Osteocyte (in vitro differentiated cells): ENCODE data around the gene SLC39A12. TPM values are rescaled to one million over a fixed set of nuclear protein-coding genes. Genes with fewer than 3 reads are reported as not detected.

Source experiments
- DNase-seq: peaks from one replicate; pipeline ENCODE4 v3.0.0; 2021; ENCODE audit warnings: mixed read lengths; ENCODE audit not compliant: unreplicated experiment; ENCODE audit errors: extremely low spot score
- H3K27ac Mint-ChIP-seq: one replicate; pipeline ENCODE4 v1.8.0; 2021; ENCODE audit warnings: mild to moderate bottlenecking, mixed read lengths; ENCODE audit not compliant: unreplicated experiment
- H3K27me3 Mint-ChIP-seq: one replicate; pipeline ENCODE4 v1.8.0; 2021; ENCODE audit warnings: mixed read lengths; ENCODE audit not compliant: unreplicated experiment
- H3K36me3 Mint-ChIP-seq: one replicate; pipeline ENCODE4 v1.8.0; 2021; ENCODE audit warnings: mixed read lengths; ENCODE audit not compliant: unreplicated experiment
- H3K4me1 Mint-ChIP-seq: one replicate; pipeline ENCODE4 v1.8.0; 2021; ENCODE audit warnings: mixed read lengths; ENCODE audit not compliant: unreplicated experiment
- H3K4me3 Mint-ChIP-seq: one replicate; pipeline ENCODE4 v1.8.0; 2021; ENCODE audit warnings: mild to moderate bottlenecking, moderate library complexity, mixed read lengths; ENCODE audit not compliant: unreplicated experiment
- H3K9me3 Mint-ChIP-seq: one replicate; pipeline ENCODE4 v1.8.0; 2021; ENCODE audit warnings: mixed read lengths; ENCODE audit not compliant: unreplicated experiment
- total RNA-seq: library from RNA; stranded (reverse); gene quantifications from 2 replicates; pipeline ENCODE4 v1.2.1, GENCODE V29; 2021
- TF ChIP-seq, protein P1 (sequence below): fragments of 200-600 bp; sonication (generic); IDR thresholded peaks from 2 replicates; pipeline ENCODE4 v1.5.0; 2021; ENCODE audit warnings: antibody characterized with exemption, mild to moderate bottlenecking, moderate library complexity

Gene SLC39A12
- total RNA-seq, 1 donor from 2014 or later, result not detected

DNA sequence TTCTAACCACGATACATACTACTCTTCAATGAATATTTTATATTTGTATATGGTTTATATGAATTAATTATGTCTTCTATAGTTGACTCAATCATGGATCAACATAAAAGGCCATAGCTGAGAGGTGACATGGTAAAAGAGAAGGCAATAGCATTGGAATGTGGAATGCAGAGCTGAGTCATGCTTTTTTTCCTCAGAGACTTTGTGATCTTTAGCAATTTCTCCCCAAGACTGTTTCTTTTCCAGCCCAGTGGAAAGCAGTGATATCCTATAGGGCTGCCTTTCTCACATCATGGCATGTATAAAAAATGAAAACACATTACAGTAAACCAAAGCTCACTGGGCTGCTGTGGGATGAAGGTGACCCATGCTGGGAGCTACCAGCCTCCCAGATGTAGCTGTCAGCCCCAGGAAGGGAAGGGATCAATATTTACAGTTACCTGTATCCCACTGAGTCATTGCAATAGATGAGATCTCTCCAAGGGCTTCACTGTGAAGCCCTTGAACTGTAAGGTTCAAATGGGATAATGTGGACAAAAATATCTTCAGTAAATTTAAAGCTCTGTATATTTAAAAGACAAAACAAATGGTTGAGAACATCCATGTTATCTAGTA lies 30.2 kb downstream of the SLC39A12 start:
- Mint-ChIP-seq H3K4me1 (peaks cover 23% of the 10 kb centered on the region), H3K9me3 (no peaks in the 10 kb centered on the region), H3K4me3 (no peak overlapping the region), H3K27ac (peak overlapping the region; percentile 92), H3K36me3 (no peaks in the 10 kb centered on the region), H3K27me3 (no peaks in the 10 kb centered on the region)
- TF ChIP-seq, protein P1, sequence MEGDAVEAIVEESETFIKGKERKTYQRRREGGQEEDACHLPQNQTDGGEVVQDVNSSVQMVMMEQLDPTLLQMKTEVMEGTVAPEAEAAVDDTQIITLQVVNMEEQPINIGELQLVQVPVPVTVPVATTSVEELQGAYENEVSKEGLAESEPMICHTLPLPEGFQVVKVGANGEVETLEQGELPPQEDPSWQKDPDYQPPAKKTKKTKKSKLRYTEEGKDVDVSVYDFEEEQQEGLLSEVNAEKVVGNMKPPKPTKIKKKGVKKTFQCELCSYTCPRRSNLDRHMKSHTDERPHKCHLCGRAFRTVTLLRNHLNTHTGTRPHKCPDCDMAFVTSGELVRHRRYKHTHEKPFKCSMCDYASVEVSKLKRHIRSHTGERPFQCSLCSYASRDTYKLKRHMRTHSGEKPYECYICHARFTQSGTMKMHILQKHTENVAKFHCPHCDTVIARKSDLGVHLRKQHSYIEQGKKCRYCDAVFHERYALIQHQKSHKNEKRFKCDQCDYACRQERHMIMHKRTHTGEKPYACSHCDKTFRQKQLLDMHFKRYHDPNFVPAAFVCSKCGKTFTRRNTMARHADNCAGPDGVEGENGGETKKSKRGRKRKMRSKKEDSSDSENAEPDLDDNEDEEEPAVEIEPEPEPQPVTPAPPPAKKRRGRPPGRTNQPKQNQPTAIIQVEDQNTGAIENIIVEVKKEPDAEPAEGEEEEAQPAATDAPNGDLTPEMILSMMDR, result no peak
- no peak for DNase-seq

DNA sequence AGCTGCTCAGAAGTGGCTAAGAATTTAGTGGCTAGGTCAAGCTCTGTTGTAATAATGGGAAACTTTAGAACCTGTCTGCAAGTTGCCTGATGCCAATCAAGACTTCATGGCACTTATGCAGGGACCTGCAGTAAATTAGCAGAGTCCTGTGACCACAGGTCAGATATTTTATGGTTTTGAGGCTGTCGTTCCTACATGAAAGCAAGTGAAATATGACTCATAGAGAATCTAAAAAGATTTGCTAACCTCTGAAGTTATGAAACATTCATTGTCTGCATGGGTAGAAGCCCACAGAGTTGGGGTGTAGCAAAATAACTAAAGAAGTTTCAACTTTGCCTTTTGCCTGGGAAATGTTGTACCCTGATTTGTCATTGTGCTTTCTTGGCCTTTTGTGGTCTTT lies 32.3 kb downstream of the SLC39A12 start:
- Mint-ChIP-seq H3K4me1 (peaks cover 23% of the 10 kb centered on the region), H3K4me3 (no peak overlapping the region), H3K9me3 (no peaks in the 10 kb centered on the region), H3K27me3 (no peaks in the 10 kb centered on the region), H3K27ac (no peak overlapping the region), H3K36me3 (no peaks in the 10 kb centered on the region)
- TF ChIP-seq, protein P1, result no peak
- DNase-seq, result no peak

DNA sequence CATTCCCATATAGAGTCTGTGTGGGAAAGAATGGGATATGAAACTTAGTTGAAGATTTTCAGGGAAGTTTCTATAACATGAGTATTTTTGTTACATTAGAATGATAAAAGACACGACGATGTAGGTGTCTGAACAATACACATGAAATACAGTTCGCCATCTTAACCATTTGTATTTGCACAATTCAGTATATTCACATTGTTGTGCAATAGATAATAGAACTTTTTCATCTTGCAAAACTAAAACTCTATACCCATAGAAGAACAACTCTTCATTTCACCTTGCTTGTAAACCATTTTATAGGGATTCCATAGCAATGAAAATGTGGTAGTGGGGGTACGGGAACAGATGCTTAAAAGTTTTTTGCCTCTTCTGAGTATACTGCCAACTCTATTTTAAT lies 32.8 kb downstream of the SLC39A12 start:
- peaks cover 24% of the 10 kb centered on the region for H3K4me1 Mint-ChIP-seq
- H3K9me3 Mint-ChIP-seq, result no peaks in the 10 kb centered on the region
- no peaks in the 10 kb centered on the region for H3K36me3 Mint-ChIP-seq
- H3K27ac Mint-ChIP-seq, result no peak overlapping the region
- DNase-seq, result no peak
- TF ChIP-seq, protein P1, result no peak
- H3K4me3 Mint-ChIP-seq, result no peak overlapping the region
- H3K27me3 Mint-ChIP-seq, result no peaks in the 10 kb centered on the region

DNA sequence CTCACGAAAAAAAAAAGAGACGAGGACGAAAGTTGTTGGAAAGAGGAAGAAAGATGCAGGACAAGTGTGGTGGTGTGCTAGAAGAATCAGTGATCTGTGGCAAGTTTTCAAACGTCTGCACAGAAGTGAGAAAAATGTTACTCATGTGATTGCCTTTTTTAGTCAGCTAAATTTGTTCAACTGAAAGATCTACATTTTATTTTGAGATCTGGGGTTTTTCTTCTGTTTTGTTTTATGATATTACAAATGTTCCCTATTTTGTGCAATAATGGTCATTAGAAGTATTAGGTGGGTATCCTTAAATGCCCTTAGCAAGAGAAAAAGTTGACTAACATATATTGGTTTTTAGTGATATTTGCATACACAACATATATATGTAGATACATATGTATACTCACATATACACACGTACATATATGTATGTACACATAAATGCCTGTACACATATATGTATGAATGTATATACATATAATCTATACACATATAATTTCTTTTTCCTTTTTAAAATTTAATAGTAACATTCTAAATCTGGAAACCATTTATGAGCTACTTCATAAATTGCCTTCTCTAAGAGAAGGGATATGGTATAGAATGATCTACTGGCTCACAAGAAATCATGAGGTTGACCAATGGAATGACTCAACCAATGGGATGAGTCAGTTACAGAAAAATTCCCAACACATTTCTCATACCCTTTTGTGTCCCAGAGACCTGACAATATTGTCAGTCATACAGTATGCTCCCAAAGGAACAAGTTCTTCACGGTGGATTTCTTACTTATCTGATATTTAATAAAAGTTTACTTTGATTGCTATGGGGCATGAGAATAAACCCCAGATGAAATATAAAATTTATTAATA lies 38.4 kb downstream of the SLC39A12 start:
- Mint-ChIP-seq H3K4me1 (peaks cover 9% of the 10 kb centered on the region), H3K27me3 (no peaks in the 10 kb centered on the region), H3K9me3 (no peaks in the 10 kb centered on the region), H3K4me3 (no peak overlapping the region), H3K27ac (no peak overlapping the region), H3K36me3 (no peaks in the 10 kb centered on the region)
- no peak for DNase-seq
- TF ChIP-seq, protein P1, result no peak

DNA sequence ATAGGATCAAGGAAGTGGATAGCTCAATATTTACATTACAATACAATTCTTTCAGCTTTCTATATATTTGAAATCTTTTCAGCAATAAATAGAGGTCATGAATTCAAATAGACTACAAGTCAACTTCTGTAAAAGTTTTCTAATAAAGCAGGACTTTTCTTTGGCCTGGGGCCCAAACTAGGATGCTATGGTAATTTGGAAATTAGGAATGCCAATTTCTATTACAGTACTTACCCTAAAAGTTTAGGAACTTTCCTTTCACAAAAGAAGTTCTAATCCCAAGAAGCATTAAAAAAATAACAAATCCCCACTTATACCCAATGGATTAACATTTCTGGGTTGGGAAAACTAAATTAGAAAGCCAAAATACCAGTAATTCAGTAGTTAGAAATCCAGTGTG lies 40.5 kb downstream of the SLC39A12 start:
- Mint-ChIP-seq H3K27me3 (no peaks in the 10 kb centered on the region), H3K4me1 (peaks cover 9% of the 10 kb centered on the region), H3K4me3 (no peak overlapping the region), H3K9me3 (no peaks in the 10 kb centered on the region), H3K36me3 (no peaks in the 10 kb centered on the region), H3K27ac (no peak overlapping the region)
- TF ChIP-seq, protein P1, result no peak
- DNase-seq, result no peak
